H9 (cell line): Measurements from ENCODE around the gene KCNH4. TPM values are rescaled to one million over a fixed set of nuclear protein-coding genes. Genes with fewer than 3 reads are reported as not detected.

Source experiments
- DNase-seq: peaks from one replicate; pipeline ENCODE4 v3.0.0-alpha.2; 2017
- H2AFZ ChIP-seq: one replicate; pipeline ENCODE4 v1.6.1; 2013; ENCODE audit warnings: mild to moderate bottlenecking, low read length, control low read depth, moderate library complexity
- H2AK5ac ChIP-seq: 2 replicates; pipeline ENCODE4 v1.6.1; 2013; ENCODE audit warnings: low read length, control low read depth, mixed read lengths; ENCODE audit not compliant: insufficient read length
- H2BK120ac ChIP-seq: one replicate; pipeline ENCODE4 v1.6.1; 2013; ENCODE audit warnings: low read depth, mild to moderate bottlenecking, low read length, control low read depth, inconsistent platforms; ENCODE audit not compliant: poor library complexity, severe bottlenecking
- H2BK12ac ChIP-seq: 2 replicates; pipeline ENCODE4 v1.6.1; 2013; ENCODE audit warnings: low read length, control low read depth, mixed read lengths, low read depth; ENCODE audit not compliant: insufficient read length
- H2BK15ac ChIP-seq: 2 replicates; pipeline ENCODE4 v1.6.1; 2013; ENCODE audit warnings: low read depth, low read length, control low read depth
- H2BK20ac ChIP-seq: one replicate; pipeline ENCODE4 v1.6.1; 2013; ENCODE audit warnings: low read depth, mild to moderate bottlenecking, low read length, control low read depth, inconsistent platforms; ENCODE audit not compliant: poor library complexity, severe bottlenecking
- H2BK5ac ChIP-seq: 2 replicates; pipeline ENCODE4 v1.6.1; 2013; ENCODE audit warnings: low read length, control low read depth, mixed read lengths; ENCODE audit not compliant: insufficient read length
- H3K14ac ChIP-seq: 2 replicates; pipeline ENCODE4 v1.6.1; 2013; ENCODE audit warnings: low read length, control low read depth; ENCODE audit not compliant: insufficient read depth
- H3K18ac ChIP-seq: 2 replicates; pipeline ENCODE4 v1.6.1; 2013; ENCODE audit warnings: low read depth, mild to moderate bottlenecking, mixed read lengths, low read length, control low read depth; ENCODE audit not compliant: insufficient read length
- H3K23ac ChIP-seq: 2 replicates; pipeline ENCODE4 v1.6.1; 2013; ENCODE audit warnings: low read length, control low read depth, mixed read lengths, low read depth; ENCODE audit not compliant: insufficient read length
- H3K23me2 ChIP-seq: 2 replicates; pipeline ENCODE4 v1.6.1; 2013; ENCODE audit warnings: low read depth, mild to moderate bottlenecking, mixed read lengths, low read length, control low read depth; ENCODE audit not compliant: insufficient read length, poor library complexity, severe bottlenecking
- H3K27ac ChIP-seq: 2 replicates; pipeline ENCODE4 v1.5.1; 2013; ENCODE audit warnings: low read length, control low read depth, mixed read lengths, low read depth; ENCODE audit not compliant: insufficient read length
- H3K27me3 ChIP-seq: 2 replicates; pipeline ENCODE4 v1.6.1; 2013; ENCODE audit warnings: low read length, control low read depth, inconsistent platforms; ENCODE audit not compliant: insufficient read depth
- H3K4ac ChIP-seq: 2 replicates; pipeline ENCODE4 v1.6.1; 2013; ENCODE audit warnings: low read depth, mild to moderate bottlenecking, control low read depth, inconsistent platforms, low read length, moderate library complexity
- H3K4me1 ChIP-seq: 2 replicates; pipeline ENCODE4 v1.6.1; 2013; ENCODE audit warnings: low read length, control low read depth, inconsistent platforms; ENCODE audit not compliant: insufficient read depth
- H3K4me2 ChIP-seq: 2 replicates; pipeline ENCODE4 v1.6.1; 2013; ENCODE audit warnings: low read length, control low read depth, mixed read lengths; ENCODE audit not compliant: insufficient read length, insufficient read depth
- H3K56ac ChIP-seq: 2 replicates; pipeline ENCODE4 v1.6.1; 2013; ENCODE audit warnings: low read depth, mild to moderate bottlenecking, mixed read lengths, low read length, control low read depth; ENCODE audit not compliant: insufficient read length
- H3K79me1 ChIP-seq: 2 replicates; pipeline ENCODE4 v1.6.1; 2013; ENCODE audit warnings: low read depth, mild to moderate bottlenecking, moderate library complexity, low read length, control low read depth, inconsistent platforms; ENCODE audit not compliant: insufficient read depth, poor library complexity, severe bottlenecking
- H3K79me2 ChIP-seq: 2 replicates; pipeline ENCODE4 v1.6.1; 2013; ENCODE audit warnings: low read length, control low read depth, inconsistent platforms; ENCODE audit not compliant: insufficient read depth
- H3K9ac ChIP-seq: 2 replicates; pipeline ENCODE4 v1.6.1; 2013; ENCODE audit warnings: low read length, control low read depth, mixed read lengths; ENCODE audit not compliant: insufficient read length; ENCODE audit errors: extremely low read depth
- H3K9me3 ChIP-seq: one replicate; pipeline ENCODE4 v1.6.1; 2013; ENCODE audit warnings: low read depth, low read length, inconsistent platforms; ENCODE audit not compliant: control insufficient read depth
- H3T11ph ChIP-seq: one replicate; pipeline ENCODE4 v1.6.1; 2013; ENCODE audit warnings: mild to moderate bottlenecking, low read length, control low read depth, inconsistent platforms
- H4K20me1 ChIP-seq: one replicate; pipeline ENCODE4 v1.6.1; 2013; ENCODE audit not compliant: control insufficient read depth, insufficient read length, insufficient read depth
- H4K5ac ChIP-seq: 2 replicates; pipeline ENCODE4 v1.6.1; 2013; ENCODE audit warnings: low read depth, mild to moderate bottlenecking, mixed read lengths, low read length, control low read depth; ENCODE audit not compliant: insufficient read length
- H4K8ac ChIP-seq: replicated peaks from 2 replicates; pipeline ENCODE4 v1.6.1; 2013; ENCODE audit warnings: low read length, control low read depth, mixed read lengths, low read depth; ENCODE audit not compliant: insufficient read length
- H4K91ac ChIP-seq: 2 replicates; pipeline ENCODE4 v1.6.1; 2013; ENCODE audit warnings: low read depth, mild to moderate bottlenecking, moderate library complexity, mixed read lengths, low read length, control low read depth; ENCODE audit not compliant: insufficient read length
- H3K27ac Mint-ChIP-seq, 3 experiments: 2 replicates in 2 of 3; 3 replicates in 1 of 3; pipeline ENCODE4 v1.8.0; 2020 to 2021; ENCODE audit warnings: mixed read lengths in 3 of 3, mild to moderate bottlenecking in 1 of 3, moderate library complexity in 1 of 3
- H3K27me3 Mint-ChIP-seq: 2 replicates; pipeline ENCODE4 v1.8.0; 2021; ENCODE audit warnings: low read depth, mild to moderate bottlenecking, moderate library complexity, mixed read lengths
- H3K36me3 Mint-ChIP-seq, 3 experiments: 2 replicates in 2 of 3; 3 replicates in 1 of 3; pipeline ENCODE4 v1.8.0; 2020 to 2021; ENCODE audit warnings: low read depth in 3 of 3, mixed read lengths in 3 of 3; ENCODE audit not compliant: insufficient read depth in 1 of 3
- H3K4me1 Mint-ChIP-seq, 2 experiments: 2 replicates each; pipeline ENCODE4 v1.8.0; 2020; ENCODE audit warnings: mixed read lengths in 2 of 2
- H3K4me3 Mint-ChIP-seq, 2 experiments: 2 replicates in 1 of 2; 3 replicates in 1 of 2; pipeline ENCODE4 v1.8.0; 2020 to 2021; ENCODE audit warnings: mild to moderate bottlenecking in 2 of 2, mixed read lengths in 2 of 2, moderate library complexity in 1 of 2
- H3K9me3 Mint-ChIP-seq, 2 experiments: 2 replicates in 1 of 2; 3 replicates in 1 of 2; pipeline ENCODE4 v1.8.0; 2020; ENCODE audit warnings: mild to moderate bottlenecking in 2 of 2, mixed read lengths in 2 of 2, moderate library complexity in 1 of 2
- WGBS: extraction: QIAGEN DNeasy Blood & Tissue Kit; methylation state at CpG from one replicate; pipeline ENCODE4 v1.1.7; 2013; ENCODE audit warnings: missing lambda C conversion rate, low lambda C conversion rate, mixed read lengths; ENCODE audit not compliant: insufficient read length; ENCODE audit errors: extremely low coverage; 5-methylcytosine and 5-hydroxymethylcytosine counted together
- total RNA-seq: library from RNA; stranded (reverse); gene quantifications from 2 replicates; pipeline ENCODE4 v1.2.1, GENCODE V29; 2021
- TF ChIP-seq, protein P1 (sequence below): fragments of 200-600 bp; sonication (generic); conservative IDR thresholded peaks from 3 replicates; pipeline ENCODE4 v1.8.0; 2021; ENCODE audit warnings: antibody characterized with exemption, mild to moderate bottlenecking

The KCNH4 gene
- total RNA-seq, 1 experiment from 2014 or later = not detected

DNA sequence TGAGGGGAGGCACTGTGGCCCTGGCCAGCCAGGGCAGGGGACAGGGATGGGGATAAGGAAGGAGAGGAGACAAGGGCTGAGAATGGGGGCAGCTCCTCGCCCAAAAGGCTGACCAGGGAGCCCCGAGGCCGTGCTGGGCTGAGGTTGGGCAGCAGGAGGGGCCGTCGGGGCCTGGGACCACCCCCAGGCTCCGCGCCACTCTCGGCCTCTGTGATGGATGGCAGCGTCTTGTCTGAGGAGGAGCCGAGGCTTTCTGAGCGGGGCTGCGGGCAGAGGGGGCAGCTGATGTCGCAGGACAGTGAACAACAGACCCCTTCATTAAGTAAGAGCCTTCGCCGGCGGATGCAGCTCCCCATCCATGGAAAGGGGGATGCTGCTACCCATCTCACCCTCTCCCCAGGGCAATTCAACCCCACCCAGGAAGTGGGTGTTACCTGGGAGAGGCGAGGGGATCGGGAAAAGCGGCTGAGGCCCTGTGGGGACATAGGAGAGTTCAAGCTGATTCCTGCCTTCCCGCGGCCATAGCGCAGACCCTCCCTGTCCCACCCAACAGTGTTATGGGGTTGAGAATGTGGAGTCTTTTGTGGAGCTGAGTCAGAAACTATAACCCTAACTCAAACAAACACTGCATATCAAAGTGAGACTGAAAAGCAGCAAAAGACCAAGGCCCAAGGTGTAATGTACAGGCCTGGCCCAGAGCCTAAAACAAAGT is 17.1 kb downstream of the KCNH4 start:
- no peak overlapping the region for H3K56ac ChIP-seq
- TF ChIP-seq, protein P1, sequence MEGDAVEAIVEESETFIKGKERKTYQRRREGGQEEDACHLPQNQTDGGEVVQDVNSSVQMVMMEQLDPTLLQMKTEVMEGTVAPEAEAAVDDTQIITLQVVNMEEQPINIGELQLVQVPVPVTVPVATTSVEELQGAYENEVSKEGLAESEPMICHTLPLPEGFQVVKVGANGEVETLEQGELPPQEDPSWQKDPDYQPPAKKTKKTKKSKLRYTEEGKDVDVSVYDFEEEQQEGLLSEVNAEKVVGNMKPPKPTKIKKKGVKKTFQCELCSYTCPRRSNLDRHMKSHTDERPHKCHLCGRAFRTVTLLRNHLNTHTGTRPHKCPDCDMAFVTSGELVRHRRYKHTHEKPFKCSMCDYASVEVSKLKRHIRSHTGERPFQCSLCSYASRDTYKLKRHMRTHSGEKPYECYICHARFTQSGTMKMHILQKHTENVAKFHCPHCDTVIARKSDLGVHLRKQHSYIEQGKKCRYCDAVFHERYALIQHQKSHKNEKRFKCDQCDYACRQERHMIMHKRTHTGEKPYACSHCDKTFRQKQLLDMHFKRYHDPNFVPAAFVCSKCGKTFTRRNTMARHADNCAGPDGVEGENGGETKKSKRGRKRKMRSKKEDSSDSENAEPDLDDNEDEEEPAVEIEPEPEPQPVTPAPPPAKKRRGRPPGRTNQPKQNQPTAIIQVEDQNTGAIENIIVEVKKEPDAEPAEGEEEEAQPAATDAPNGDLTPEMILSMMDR = no peak
- H2BK120ac ChIP-seq = no peak overlapping the region
- no peaks in the 10 kb centered on the region for H3K23me2 ChIP-seq
- no peak overlapping the region for H3K4ac ChIP-seq
- no peak overlapping the region for H3T11ph ChIP-seq
- H3K9me3 Mint-ChIP-seq = no peaks in the 10 kb centered on the region
- no peak overlapping the region for H4K8ac ChIP-seq
- WGBS = no CpG with 5 or more reads among the region's 22 CpGs
- H3K27ac ChIP-seq = no peak overlapping the region
- H2AK5ac ChIP-seq = no peak overlapping the region
- DNase-seq = no peak
- H4K20me1 ChIP-seq = no peaks in the 10 kb centered on the region
- no peak overlapping the region; a peak in 1 of 7 replicates for H3K27ac Mint-ChIP-seq
- no peak overlapping the region for H3K9ac ChIP-seq
- H3K36me3 Mint-ChIP-seq = no peaks in the 10 kb centered on the region
- peaks cover 2 to 4% of the 10 kb centered on the region in 2 experiments; a peak in 3 of 4 replicates for H3K4me1 Mint-ChIP-seq
- H2BK20ac ChIP-seq = no peak overlapping the region
- H3K79me1 ChIP-seq = no peaks in the 10 kb centered on the region
- no peak overlapping the region for H3K4me3 Mint-ChIP-seq
- no peaks in the 10 kb centered on the region for H3K27me3 ChIP-seq
- no peak overlapping the region for H4K5ac ChIP-seq
- H2BK12ac ChIP-seq = no peak overlapping the region
- no peak overlapping the region for H2BK5ac ChIP-seq
- H3K18ac ChIP-seq = no peak overlapping the region
- H3K79me2 ChIP-seq = no peaks in the 10 kb centered on the region
- no peaks in the 10 kb centered on the region for H3K4me1 ChIP-seq
- no peak overlapping the region for H2AFZ ChIP-seq
- H3K9me3 ChIP-seq = no peaks in the 10 kb centered on the region
- no peak overlapping the region for H4K91ac ChIP-seq
- H3K4me2 ChIP-seq = no peak overlapping the region
- H2BK15ac ChIP-seq = no peak overlapping the region
- no peak overlapping the region for H3K23ac ChIP-seq
- H3K27me3 Mint-ChIP-seq = peaks cover 2% of the 10 kb centered on the region; the same call in 1 of the 2 replicates
- H3K14ac ChIP-seq = no peak overlapping the region
